ENCODE data around the gene TENM3.

Gene TENM3

GRCh38 chr4:182246401-182247205 is 3.4 kb downstream of the TENM3 start:
- no peak overlapping the region for H3K4me2 ChIP-seq (ENCODE audit: low read length)
- H3K4me3 ChIP-seq (ENCODE audit: low read depth, low read length, poor library complexity, severe bottlenecking): no peak overlapping the region
- no peaks in the 10 kb centered on the region for H3K4me1 ChIP-seq (ENCODE audit: insufficient read depth, low read length, severe bottlenecking)
- H3K9me2 ChIP-seq (ENCODE audit: low read depth, low read length): no peaks in the 10 kb centered on the region
- H3K79me2 ChIP-seq (ENCODE audit: insufficient read depth, low read length): no peaks in the 10 kb centered on the region
- no peaks in the 10 kb centered on the region for H3K27me3 ChIP-seq (ENCODE audit: insufficient read depth, low read length)
- no peaks in the 10 kb centered on the region for H3F3A ChIP-seq (ENCODE audit: insufficient read depth, low read length)
- no peak overlapping the region for H2AFZ ChIP-seq (ENCODE audit: low read length)
- no peak overlapping the region for H3K9ac ChIP-seq (ENCODE audit: low read length)
- no peaks in the 10 kb centered on the region for H3K9me3 ChIP-seq (ENCODE audit: low read length)
- no peaks in the 10 kb centered on the region for H4K20me1 ChIP-seq (ENCODE audit: insufficient read depth, low read length)
- no peak overlapping the region for H3K27ac ChIP-seq (ENCODE audit: low read depth, low read length, poor library complexity, severe bottlenecking)
- H3K36me3 ChIP-seq (ENCODE audit: insufficient read depth, low read length): no peaks in the 10 kb centered on the region
- TF ChIP-seq EZH2 (IDR thresholded peaks at IDR 0.05; ENCODE audit: borderline replicate concordance, low read length) (no peak), CTCF (IDR thresholded peaks at IDR 0.05; ENCODE audit: low read length) (no peak)

GRCh38 chr4:182248295-182248694 is 5.1 kb downstream of the TENM3 start:
- no peak for TF ChIP-seq EZH2 (IDR thresholded peaks at IDR 0.05; ENCODE audit: borderline replicate concordance, low read length)
- TF ChIP-seq CTCF (IDR thresholded peaks at IDR 0.05; ENCODE audit: low read length): no peak
- Histone ChIP-seq H3K9me3 (ENCODE audit: low read length) (no peaks in the 10 kb centered on the region), H3K27ac (ENCODE audit: low read depth, low read length, poor library complexity, severe bottlenecking) (no peak overlapping the region), H3K4me1 (ENCODE audit: insufficient read depth, low read length, severe bottlenecking) (no peaks in the 10 kb centered on the region), H3K4me3 (ENCODE audit: low read depth, low read length, poor library complexity, severe bottlenecking) (no peak overlapping the region), H3K79me2 (ENCODE audit: insufficient read depth, low read length) (no peaks in the 10 kb centered on the region), H3K36me3 (ENCODE audit: insufficient read depth, low read length) (no peaks in the 10 kb centered on the region), H3K9me2 (ENCODE audit: low read depth, low read length) (no peaks in the 10 kb centered on the region), H3F3A (ENCODE audit: insufficient read depth, low read length) (no peaks in the 10 kb centered on the region), H3K9ac (ENCODE audit: low read length) (no peak overlapping the region), H3K27me3 (ENCODE audit: insufficient read depth, low read length) (no peaks in the 10 kb centered on the region), H4K20me1 (ENCODE audit: insufficient read depth, low read length) (no peaks in the 10 kb centered on the region), H2AFZ (ENCODE audit: low read length) (no peak overlapping the region), H3K4me2 (ENCODE audit: low read length) (no peak overlapping the region)

- Histone ChIP-seq H3K9me3 (ENCODE audit: low read length) (no peaks in the 10 kb centered on the region), H3K9ac (ENCODE audit: low read length) (no peak overlapping the region), H3K27me3 (ENCODE audit: insufficient read depth, low read length) (no peaks in the 10 kb centered on the region), H3K4me2 (ENCODE audit: low read length) (no peak overlapping the region), H2AFZ (ENCODE audit: low read length) (no peak overlapping the region), H3K4me1 (ENCODE audit: insufficient read depth, low read length, severe bottlenecking) (no peaks in the 10 kb centered on the region), H3K36me3 (ENCODE audit: insufficient read depth, low read length) (no peaks in the 10 kb centered on the region), H4K20me1 (ENCODE audit: insufficient read depth, low read length) (no peaks in the 10 kb centered on the region), H3K79me2 (ENCODE audit: insufficient read depth, low read length) (no peaks in the 10 kb centered on the region), H3F3A (ENCODE audit: insufficient read depth, low read length) (no peaks in the 10 kb centered on the region), H3K9me2 (ENCODE audit: low read depth, low read length) (no peaks in the 10 kb centered on the region), H3K4me3 (ENCODE audit: low read depth, low read length, poor library complexity, severe bottlenecking) (no peak overlapping the region), H3K27ac (ENCODE audit: low read depth, low read length, poor library complexity, severe bottlenecking) (no peak overlapping the region)
- no peak for TF ChIP-seq EZH2 (IDR thresholded peaks at IDR 0.05; ENCODE audit: borderline replicate concordance, low read length)
- TF ChIP-seq CTCF (IDR thresholded peaks at IDR 0.05; ENCODE audit: low read length): no peak
These were observed 7.2 kb downstream of the TENM3 start for GRCh38 chr4:182250446-182250845.
